ENCODE measurements around the gene RAD17.
"Not testable (repeated sequence)": the region's sequence is repeated elsewhere in the genome, so short reads cannot be mapped to it uniquely, and the experiment has no call there.

Gene RAD17

GRCh38 chr5:69368458-69369339, 919 bp upstream of the RAD17 start:
- Histone ChIP-seq H3K9me3 (ENCODE audit: severe bottlenecking) (no peaks in the 10 kb centered on the region), H3K4me1 (ENCODE audit: insufficient read depth, poor library complexity, severe bottlenecking) (peaks cover 26% of the 10 kb centered on the region), H3K4me3 (ENCODE audit: severe bottlenecking) (peak overlapping the region; percentile 69), H3K27ac (ENCODE audit: poor library complexity, severe bottlenecking) (peak overlapping the region; percentile 71), H3K27me3 (ENCODE audit: insufficient read depth, poor library complexity, severe bottlenecking) (no peaks in the 10 kb centered on the region), H3K36me3 (ENCODE audit: low read depth) (peaks cover 68% of the 10 kb centered on the region)
- ATAC-seq (ENCODE audit: low read depth) (peak; percentile 3; the same call in 2 of the 3 replicates), DNase-seq (ENCODE audit: low spot score) (no peak)
- no peak for TF ChIP-seq CTCF (IDR thresholded peaks at IDR 0.05; ENCODE audit: poor library complexity, severe bottlenecking)

GRCh38 chr5:69370335-69370734, 717 bp downstream of the RAD17 start:
- H3K4me1 ChIP-seq (ENCODE audit: insufficient read depth, poor library complexity, severe bottlenecking) = peaks cover 26% of the 10 kb centered on the region
- H3K4me3 ChIP-seq (ENCODE audit: severe bottlenecking) = peak overlapping the region; percentile 69
- not testable (repeated sequence) for H3K9me3 ChIP-seq (ENCODE audit: severe bottlenecking); DNase-seq (ENCODE audit: low spot score); ATAC-seq (ENCODE audit: low read depth); H3K27me3 ChIP-seq (ENCODE audit: insufficient read depth, poor library complexity, severe bottlenecking)
- peak overlapping the region; percentile 71 for H3K27ac ChIP-seq (ENCODE audit: poor library complexity, severe bottlenecking)
- H3K36me3 ChIP-seq (ENCODE audit: low read depth) = peaks cover 68% of the 10 kb centered on the region

GRCh38 chr5:69372394-69372793, 2.8 kb downstream of the RAD17 start:
- Histone ChIP-seq H3K4me3 (ENCODE audit: severe bottlenecking) (no peak overlapping the region), H3K9me3 (ENCODE audit: severe bottlenecking) (no peaks in the 10 kb centered on the region), H3K36me3 (ENCODE audit: low read depth) (peaks cover 66% of the 10 kb centered on the region), H3K27ac (ENCODE audit: poor library complexity, severe bottlenecking) (no peak overlapping the region), H3K27me3 (ENCODE audit: insufficient read depth, poor library complexity, severe bottlenecking) (no peaks in the 10 kb centered on the region), H3K4me1 (ENCODE audit: insufficient read depth, poor library complexity, severe bottlenecking) (peaks cover 26% of the 10 kb centered on the region)
- no peak for TF ChIP-seq CTCF (IDR thresholded peaks at IDR 0.05; ENCODE audit: poor library complexity, severe bottlenecking)
- DNase-seq (ENCODE audit: low spot score) (no peak), ATAC-seq (ENCODE audit: low read depth) (no peak)

- DNase-seq (ENCODE audit: low spot score) (no peak), ATAC-seq (ENCODE audit: low read depth) (no peak)
- peaks cover 20% of the 10 kb centered on the region for H3K4me1 ChIP-seq (ENCODE audit: insufficient read depth, poor library complexity, severe bottlenecking)
- no peak overlapping the region for H3K4me3 ChIP-seq (ENCODE audit: severe bottlenecking)
- TF ChIP-seq CTCF (IDR thresholded peaks at IDR 0.05; ENCODE audit: poor library complexity, severe bottlenecking) = no peak
- peaks cover 76% of the 10 kb centered on the region for H3K36me3 ChIP-seq (ENCODE audit: low read depth)
- no peak overlapping the region for H3K27ac ChIP-seq (ENCODE audit: poor library complexity, severe bottlenecking)
- H3K9me3 ChIP-seq (ENCODE audit: severe bottlenecking) = no peaks in the 10 kb centered on the region
- H3K27me3 ChIP-seq (ENCODE audit: insufficient read depth, poor library complexity, severe bottlenecking) = no peaks in the 10 kb centered on the region
Measured at GRCh38 chr5:69374911-69375446, 5.4 kb downstream of the RAD17 start.

- H3K4me3 ChIP-seq (ENCODE audit: severe bottlenecking) = no peak overlapping the region
- no peak overlapping the region for H3K27ac ChIP-seq (ENCODE audit: poor library complexity, severe bottlenecking)
- no peaks in the 10 kb centered on the region for H3K27me3 ChIP-seq (ENCODE audit: insufficient read depth, poor library complexity, severe bottlenecking)
- no peak for TF ChIP-seq CTCF (IDR thresholded peaks at IDR 0.05; ENCODE audit: poor library complexity, severe bottlenecking)
- H3K4me1 ChIP-seq (ENCODE audit: insufficient read depth, poor library complexity, severe bottlenecking) = no peaks in the 10 kb centered on the region
- peaks cover 89% of the 10 kb centered on the region for H3K36me3 ChIP-seq (ENCODE audit: low read depth)
- DNase-seq (ENCODE audit: low spot score) (no peak), ATAC-seq (ENCODE audit: low read depth) (no peak)
- no peaks in the 10 kb centered on the region for H3K9me3 ChIP-seq (ENCODE audit: severe bottlenecking)
Measured at GRCh38 chr5:69378376-69378775, 8.8 kb downstream of the RAD17 start.

Data from RWPE2 (cell line).